Measurements from ENCODE around the gene GPR39.

Gene GPR39

GRCh38 chr2:132646540-132647108 is 230.0 kb downstream of the GPR39 start:
- no peak for DNase-seq

GRCh38 chr2:132651115-132652045 is 234.8 kb downstream of the GPR39 start:
- DNase-seq = no peak

- DNase-seq = no peak
These were observed 235.9 kb downstream of the GPR39 start for GRCh38 chr2:132652474-132652873.

- no peak for DNase-seq
These were observed 237.7 kb downstream of the GPR39 start for GRCh38 chr2:132654335-132654734.

- DNase-seq = no peak
These were observed 238.4 kb downstream of the GPR39 start for GRCh38 chr2:132654968-132655367.

- no peak for DNase-seq
These were observed 239.8 kb downstream of the GPR39 start for GRCh38 chr2:132656266-132656975.

- DNase-seq = no peak
These were observed 242.7 kb downstream of the GPR39 start for GRCh38 chr2:132659331-132659730.

GRCh38 chr2:132662732-132663131 is 246.1 kb downstream of the GPR39 start:
- no peak for DNase-seq

- no peak for DNase-seq
These were observed 247.5 kb downstream of the GPR39 start for GRCh38 chr2:132664096-132664495.

- no peak for DNase-seq
These were observed 249.0 kb downstream of the GPR39 start for GRCh38 chr2:132665401-132666140.

GRCh38 chr2:132667706-132668105 is 251.1 kb downstream of the GPR39 start:
- no peak for DNase-seq

GRCh38 chr2:132668189-132668823 is 251.7 kb downstream of the GPR39 start:
- no peak for DNase-seq

- DNase-seq = no peak
These were observed 252.6 kb downstream of the GPR39 start for GRCh38 chr2:132668987-132669907.

GRCh38 chr2:132669908-132670495 is 253.4 kb downstream of the GPR39 start, which contains the start of gene LYPD1:
Gene LYPD1 (minus strand): TSS chr2:132670205. CDS start chr2:132669932, 273 bp downstream.
- no peak for DNase-seq

- DNase-seq = no peak
These were observed 254.0 kb downstream of the GPR39 start for GRCh38 chr2:132670496-132671150.

- DNase-seq = no peak
These were observed 254.7 kb downstream of the GPR39 start for GRCh38 chr2:132671151-132671835.

- no peak for DNase-seq
These were observed 260.4 kb downstream of the GPR39 start for GRCh38 chr2:132676999-132677398.

- DNase-seq = no peak
These were observed 261.1 kb downstream of the GPR39 start for GRCh38 chr2:132677661-132678060.

- DNase-seq = no peak
These were observed 261.9 kb downstream of the GPR39 start for GRCh38 chr2:132678483-132678882.

GRCh38 chr2:132680544-132680943 is 263.9 kb downstream of the GPR39 start:
- DNase-seq = no peak
